ENCODE data around the gene ZCCHC24.
A peak's percentile ranks its signal among the peaks of the same experiment; 100 is the strongest.

Gene ZCCHC24

GRCh38 chr10:79347226-79347893 is 98.1 kb downstream of the ZCCHC24 start, which contains the start of gene PPIF:
Gene PPIF (plus strand): TSS chr10:79347469. CDS start chr10:79347549, 80 bp downstream.
- TF ChIP-seq ZFX (IDR thresholded peaks at IDR 0.05) (peak; percentile 78; the same call in 1 of the 2 replicates), CTCF (conservative IDR thresholded peaks at IDR 0.05) (peak; percentile 98)
- peak within 1 kb of the TSS; percentile 99 for H3K27ac ChIP-seq

GRCh38 chr10:79346388-79347225 is 98.8 kb downstream of the ZCCHC24 start:
- H3K27ac ChIP-seq, result peak overlapping the region; percentile 99
- TF ChIP-seq ZFX (IDR thresholded peaks at IDR 0.05) (no peak), CTCF (conservative IDR thresholded peaks at IDR 0.05) (no peak)

- peak overlapping the region; percentile 99 for H3K27ac ChIP-seq
- TF ChIP-seq CTCF (conservative IDR thresholded peaks at IDR 0.05) (no peak), ZFX (IDR thresholded peaks at IDR 0.05) (no peak)
Measured at GRCh38 chr10:79346012-79346340, 99.4 kb downstream of the ZCCHC24 start.

- peak overlapping the region; percentile 99 for H3K27ac ChIP-seq
- TF ChIP-seq ZFX (IDR thresholded peaks at IDR 0.05) (no peak), CTCF (conservative IDR thresholded peaks at IDR 0.05) (no peak)
Measured at GRCh38 chr10:79345241-79346011, 100.0 kb downstream of the ZCCHC24 start.

- TF ChIP-seq CTCF (conservative IDR thresholded peaks at IDR 0.05) (no peak), ZFX (IDR thresholded peaks at IDR 0.05) (no peak)
Measured at GRCh38 chr10:79344502-79345195, 100.8 kb downstream of the ZCCHC24 start.

GRCh38 chr10:79342811-79343561 is 102.4 kb downstream of the ZCCHC24 start:
- peak overlapping the region; percentile 99 for H3K27ac ChIP-seq
- TF ChIP-seq CTCF (conservative IDR thresholded peaks at IDR 0.05) (no peak), ZFX (IDR thresholded peaks at IDR 0.05) (no peak)

More at GRCh38 chr10:79344502-79345195, 100.8 kb downstream of the ZCCHC24 start:
- peak overlapping the region; percentile 99 for H3K27ac ChIP-seq
